Embryonic facial prominence (tissue), 1 donor: ENCODE results near the gene THSD4.

Experiments used
- DNase-seq: peaks from one replicate; pipeline ENCODE4 v3.0.0-alpha.2; 2016; ENCODE audit errors: extremely low spot score

The THSD4 gene

DNA sequence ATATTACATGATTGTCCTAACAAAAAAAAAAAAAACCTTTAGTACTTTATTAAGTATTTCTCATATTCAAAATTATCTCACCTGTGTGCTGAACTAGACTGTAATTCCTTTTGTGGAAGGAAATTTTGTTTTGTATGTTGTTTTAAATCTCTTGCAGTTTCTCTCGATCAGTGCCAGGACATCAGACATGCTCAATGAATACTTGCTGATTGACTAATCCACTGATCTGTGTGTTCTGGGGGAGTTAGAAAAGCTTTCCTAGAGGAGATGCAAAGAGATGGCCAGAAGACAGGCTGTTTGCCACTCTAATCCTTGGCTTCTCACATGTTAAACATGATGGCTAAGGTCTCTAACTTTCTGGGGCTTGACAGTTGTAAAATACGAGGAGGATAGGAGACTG lies 461.8 kb downstream of the THSD4 start:
- DNase-seq: no peak

DNA sequence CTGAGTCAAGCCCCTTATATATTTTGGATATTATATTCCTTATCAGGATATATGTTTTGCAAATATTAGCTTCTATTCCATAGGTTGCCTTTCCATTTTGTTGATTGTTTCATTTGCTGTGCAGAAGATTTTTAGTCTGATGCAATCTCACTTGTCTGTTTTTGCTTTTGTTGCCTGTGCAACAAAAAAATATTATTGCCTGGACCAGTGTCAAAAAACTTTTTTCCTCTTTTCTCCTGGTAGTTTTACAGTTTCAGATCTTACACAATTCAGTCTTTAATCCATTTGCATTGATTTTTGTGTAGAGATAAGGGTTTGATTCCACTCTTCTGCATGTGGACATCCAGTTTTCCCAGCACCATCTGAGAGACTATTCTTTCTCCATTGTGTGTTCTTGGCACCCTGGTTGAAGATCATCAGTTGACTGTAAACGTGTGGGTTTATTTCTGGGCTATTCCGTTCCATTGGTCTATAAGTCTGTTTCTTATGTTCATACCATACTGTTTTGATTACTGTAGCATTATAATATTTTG lies 466.2 kb downstream of the THSD4 start:
- no peak for DNase-seq

DNA sequence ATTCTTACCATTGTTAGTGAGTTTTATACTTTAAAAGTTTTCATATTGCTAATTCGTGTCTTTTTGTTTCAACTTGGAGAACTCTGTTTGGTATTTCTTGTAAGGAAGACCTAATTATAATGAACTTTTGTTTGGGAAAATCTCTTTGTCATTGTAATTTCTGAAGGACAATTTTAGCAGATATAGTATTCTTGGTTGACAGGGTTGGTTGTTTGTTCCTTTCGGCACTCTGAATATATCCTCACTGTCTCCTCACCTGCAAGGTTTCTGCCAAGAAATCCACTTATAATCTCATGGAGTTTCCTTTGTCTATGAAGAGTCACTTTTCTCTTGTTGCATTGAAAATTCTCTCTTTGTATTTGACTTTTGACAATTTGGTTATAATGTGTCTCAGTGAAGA lies 469.9 kb downstream of the THSD4 start:
- no peak for DNase-seq

GRCh38 chr15:71586463-71586862 lies 471.2 kb downstream of the THSD4 start:
- no peak for DNase-seq

- DNase-seq: no peak
These were observed 473.5 kb downstream of the THSD4 start for GRCh38 chr15:71588746-71589145.

DNA sequence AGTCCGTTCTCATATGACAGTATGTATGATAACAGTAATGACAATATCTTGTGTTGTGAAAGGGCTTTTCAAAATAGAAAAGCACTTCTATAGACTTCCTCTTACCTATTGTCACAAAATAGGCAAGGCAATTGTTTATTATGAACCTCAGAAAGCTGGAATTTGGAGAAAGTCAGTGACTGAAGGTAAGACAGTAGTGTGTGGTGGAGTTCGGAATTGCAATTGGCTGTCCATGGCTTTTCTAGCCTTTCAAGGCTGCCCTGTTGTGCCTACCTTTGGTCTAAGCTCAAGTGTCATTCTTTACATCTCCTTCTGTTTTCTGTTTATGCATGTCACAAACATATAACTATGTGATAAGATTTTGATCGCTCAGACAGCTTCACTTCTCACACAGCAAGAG lies 475.8 kb downstream of the THSD4 start:
- DNase-seq: no peak

- no peak for DNase-seq
These were observed 476.9 kb downstream of the THSD4 start for GRCh38 chr15:71592203-71592602.

DNA sequence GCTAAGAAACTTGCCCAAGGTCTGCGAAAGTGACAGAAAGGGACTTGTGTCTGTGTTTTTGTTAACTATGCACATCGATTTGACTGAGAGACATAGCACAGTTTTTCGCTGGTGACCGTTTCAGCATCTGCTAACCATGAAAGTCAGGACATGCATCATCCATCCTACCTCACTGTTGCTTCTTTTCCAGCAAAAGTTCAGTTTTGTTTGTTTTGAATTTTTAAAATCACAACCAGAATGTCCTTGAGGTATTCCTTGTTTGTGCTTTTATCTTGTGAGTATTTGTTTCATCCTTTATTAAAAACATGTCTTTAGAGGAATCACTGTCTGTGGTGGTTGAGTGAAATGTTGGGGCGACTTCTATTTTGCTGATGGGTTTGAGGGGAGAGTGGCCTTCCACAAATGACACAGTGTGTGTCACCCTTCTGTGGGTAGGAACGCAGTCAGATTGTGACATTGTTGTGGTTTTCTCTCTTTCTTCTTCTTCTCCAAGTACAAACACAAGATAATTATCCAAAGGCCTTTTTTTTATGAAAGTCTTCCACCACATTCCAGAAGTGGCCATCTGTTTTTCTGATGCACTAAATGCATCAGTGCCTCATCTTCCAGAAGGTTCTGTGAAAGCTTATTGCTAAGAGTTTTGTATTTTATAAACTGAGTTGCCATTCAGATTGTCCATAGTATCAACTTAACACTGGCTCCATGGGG lies 480.7 kb downstream of the THSD4 start:
- no peak for DNase-seq

DNA sequence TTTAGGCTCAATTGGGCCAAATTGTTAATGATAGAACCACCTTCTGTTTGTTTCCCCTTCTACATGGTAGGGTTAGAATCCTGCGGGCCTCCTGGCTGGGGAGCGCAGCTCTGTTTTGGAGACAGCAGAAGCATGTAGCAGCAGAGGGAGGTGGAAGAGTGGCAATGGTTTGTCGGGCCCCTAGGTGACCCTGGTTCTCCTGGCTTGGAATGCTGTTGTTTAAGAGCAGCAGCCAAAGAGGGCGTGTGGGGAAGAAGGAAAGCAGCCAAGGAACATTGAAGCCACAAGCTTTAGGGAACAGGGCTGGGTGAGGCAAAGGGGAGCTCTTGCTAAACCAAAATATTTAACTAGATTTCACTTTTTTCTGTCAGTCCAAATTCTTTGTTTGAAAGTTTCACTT lies 481.4 kb downstream of the THSD4 start:
- no peak for DNase-seq

GRCh38 chr15:71597126-71597525 lies 481.9 kb downstream of the THSD4 start:
- no peak for DNase-seq

- no peak for DNase-seq
These were observed 482.4 kb downstream of the THSD4 start for GRCh38 chr15:71597637-71598036.

GRCh38 chr15:71598741-71599140 lies 483.5 kb downstream of the THSD4 start:
- DNase-seq: no peak

- DNase-seq: no peak
These were observed 484.3 kb downstream of the THSD4 start for GRCh38 chr15:71599418-71600151.

GRCh38 chr15:71600237-71600636 lies 485.0 kb downstream of the THSD4 start:
- DNase-seq: no peak

DNA sequence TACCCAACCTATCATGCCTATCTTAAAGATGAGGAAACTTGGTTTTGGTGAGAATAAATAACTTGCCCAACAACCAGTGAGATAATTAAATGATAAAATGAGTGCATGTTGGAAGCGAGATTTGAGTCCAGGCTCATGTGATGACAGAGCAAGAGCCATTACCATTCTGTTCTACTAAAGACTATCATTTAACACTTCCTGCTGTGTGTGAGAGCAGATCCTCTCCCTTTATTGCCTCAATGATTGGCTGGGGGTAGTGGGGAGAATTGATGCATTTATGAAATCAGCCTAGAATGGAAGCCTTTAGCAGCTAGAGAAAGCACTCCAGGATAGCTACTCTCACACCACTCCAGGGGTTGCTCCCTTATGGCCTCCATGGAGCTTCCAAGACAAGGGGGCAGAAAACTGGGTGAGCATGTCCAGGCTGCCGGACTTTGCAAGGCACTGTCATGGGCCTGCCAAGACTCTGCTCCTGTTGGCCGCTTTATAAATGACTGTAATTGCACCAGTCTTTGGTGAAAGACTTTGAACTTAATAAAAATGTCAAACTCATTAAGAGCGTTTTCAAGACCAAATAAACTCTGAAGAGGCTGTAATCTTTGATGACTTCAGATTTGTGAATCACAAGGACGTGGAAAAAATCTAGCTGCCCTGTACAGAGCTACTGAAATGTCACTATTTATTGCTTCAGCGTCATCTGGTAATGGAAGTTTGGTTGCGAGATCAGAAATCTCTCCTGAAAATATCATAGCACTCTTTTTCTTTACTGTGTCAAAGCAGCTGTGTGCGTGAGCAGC lies 486.0 kb downstream of the THSD4 start:
- no peak for DNase-seq

- DNase-seq: no peak
These were observed 488.1 kb downstream of the THSD4 start for GRCh38 chr15:71603379-71603778.

DNA sequence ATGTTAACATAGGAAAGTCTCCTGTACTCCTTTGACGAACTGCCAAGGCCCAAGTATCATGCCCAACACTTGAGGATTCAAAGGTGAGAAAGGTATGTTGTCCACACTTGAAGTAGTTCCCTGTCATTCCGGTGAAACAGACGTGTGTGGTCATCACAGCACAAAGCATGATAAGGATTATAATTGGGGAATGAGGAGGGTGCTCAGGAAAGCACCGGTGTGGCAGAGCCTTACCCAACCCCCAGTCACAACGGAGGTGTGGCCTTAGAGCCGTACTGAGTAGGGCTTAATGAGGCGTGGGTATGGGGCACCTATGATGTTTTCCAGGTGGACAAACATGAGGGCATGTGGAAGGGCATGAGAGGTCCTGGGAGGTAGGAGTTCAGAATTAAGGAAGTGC lies 492.1 kb downstream of the THSD4 start:
- DNase-seq: no peak

- no peak for DNase-seq
These were observed 495.7 kb downstream of the THSD4 start for GRCh38 chr15:71610728-71611552.

DNA sequence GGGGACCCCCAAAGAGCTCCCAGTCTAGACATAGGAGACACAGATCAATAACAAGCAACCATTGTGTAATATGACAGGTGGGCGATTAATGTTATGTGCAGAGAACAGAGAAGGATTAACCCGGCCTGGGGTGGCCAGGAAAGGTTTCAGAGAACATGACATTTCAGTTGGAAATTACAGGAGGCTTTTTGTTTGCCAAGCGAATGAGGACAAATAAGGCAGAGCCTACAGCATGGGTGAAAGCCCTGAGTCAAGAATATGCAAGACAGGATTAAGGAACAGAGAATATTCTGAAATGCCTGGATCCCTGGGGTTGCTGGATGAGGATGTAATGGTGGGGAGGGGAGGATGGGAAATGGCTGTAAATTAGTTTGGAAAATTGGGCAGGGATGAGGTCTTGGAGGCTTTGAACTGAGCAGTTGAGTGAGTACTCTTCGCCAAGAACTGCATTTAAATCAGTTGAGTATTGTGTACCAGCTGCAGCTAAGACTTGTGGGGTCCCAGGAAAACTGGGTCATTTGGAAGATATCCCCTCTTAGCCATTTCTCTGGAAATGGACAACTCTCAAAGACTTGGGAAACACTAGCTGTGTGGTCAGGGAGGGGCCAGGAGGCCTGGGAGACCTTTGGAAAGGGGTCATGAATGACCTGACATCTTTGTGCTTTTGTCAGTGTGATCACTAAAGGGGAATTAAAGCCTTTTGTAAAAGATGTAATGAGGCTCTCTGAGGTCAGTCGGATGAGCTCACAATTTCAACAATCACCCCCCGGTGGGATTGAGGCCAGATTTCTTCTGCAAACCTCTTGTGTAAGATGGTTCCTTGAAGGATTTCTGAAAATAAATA lies 496.5 kb downstream of the THSD4 start:
- no peak for DNase-seq

DNA sequence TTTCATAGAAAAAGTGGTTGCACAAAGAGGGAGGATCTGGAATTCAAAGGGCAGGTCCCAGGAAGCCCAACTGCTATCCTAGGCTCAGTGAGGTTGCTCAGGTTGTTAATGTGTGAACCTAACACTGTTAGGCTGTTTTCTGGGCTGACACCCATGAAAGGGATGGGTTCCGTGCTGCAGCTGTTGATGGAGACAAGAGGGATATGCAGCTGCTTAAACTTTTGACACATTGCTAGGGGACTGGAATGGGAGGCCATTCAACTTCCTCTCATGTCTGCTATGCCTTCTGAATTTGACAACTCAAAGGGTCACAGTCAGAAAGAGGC lies 497.1 kb downstream of the THSD4 start:
- no peak for DNase-seq

GRCh38 chr15:71612869-71613268 lies 497.6 kb downstream of the THSD4 start:
- DNase-seq: no peak
